ENCODE results near the gene RAB31.

The RAB31 gene

GRCh38 chr18:9758624-9759075 lies 50.5 kb downstream of the RAB31 start:
- H3K4me1 ChIP-seq (ENCODE audit: control insufficient read depth in 2 of 2, insufficient read depth in 1 of 2, low read depth in 1 of 2, low read length in 2 of 2), result peaks cover 9 to 21% of the 10 kb centered on the region in 2 donors
- H3K27me3 ChIP-seq (ENCODE audit: control insufficient read depth in 3 of 3, insufficient read depth in 3 of 3, low read depth in 1 of 3, low read length in 3 of 3), result no peaks in the 10 kb centered on the region
- no peaks in the 10 kb centered on the region for H3K36me3 ChIP-seq (replicated peaks in 1 of 2; ENCODE audit: control insufficient read depth in 2 of 2, insufficient read depth in 2 of 2, low read length in 2 of 2)
- no peak overlapping the region for H2BK15ac ChIP-seq (ENCODE audit: low read length)
- no peak overlapping the region for H2BK5ac ChIP-seq (ENCODE audit: low read length)
- DNase-seq (ENCODE audit: low spot score), result no peak
- peaks cover 0 to 16% of the 10 kb centered on the region in 2 donors for H3K9me3 ChIP-seq (replicated peaks in 1 of 2; ENCODE audit: control insufficient read depth in 2 of 2, insufficient read depth in 1 of 2, low read depth in 1 of 2, low read length in 2 of 2)
- no peak overlapping the region for H3K18ac ChIP-seq (ENCODE audit: low read length)
- H3K4me3 ChIP-seq (ENCODE audit: low read length in 2 of 2), result no peak overlapping the region
- no CpG with 5 or more reads among the region's 8 CpGs for WGBS, 2 donors (ENCODE audit: extremely low coverage in 2 of 2, insufficient read length in 2 of 2, insufficient replicate concordance in 1 of 2)
- no peak overlapping the region for H4K91ac ChIP-seq (ENCODE audit: low read depth, low read length, poor library complexity)
- H2AK5ac ChIP-seq (ENCODE audit: low read depth, low read length), result no peak overlapping the region
- H3K9ac ChIP-seq (ENCODE audit: low read depth, low read length, poor library complexity), result no peak overlapping the region
- no peak overlapping the region for H3K4ac ChIP-seq (ENCODE audit: low read length)
- no peak overlapping the region for H3K4me2 ChIP-seq (ENCODE audit: insufficient read depth, low read length, poor library complexity, severe bottlenecking)
- no peak overlapping the region for H3K27ac ChIP-seq (replicated peaks; ENCODE audit: low read length)
- no peak overlapping the region for H2BK12ac ChIP-seq (ENCODE audit: low read length)
- no peak overlapping the region for H3K23ac ChIP-seq (ENCODE audit: low read depth, low read length, poor library complexity)
- H2BK120ac ChIP-seq (ENCODE audit: low read depth, low read length), result no peak overlapping the region
- no peaks in the 10 kb centered on the region for H3K79me1 ChIP-seq (ENCODE audit: low read depth, low read length)
- H4K8ac ChIP-seq (ENCODE audit: low read depth, low read length), result no peak overlapping the region
- H3K14ac ChIP-seq (ENCODE audit: low read length), result no peak overlapping the region
- H2AFZ ChIP-seq (ENCODE audit: low read length), result no peak overlapping the region

DNA sequence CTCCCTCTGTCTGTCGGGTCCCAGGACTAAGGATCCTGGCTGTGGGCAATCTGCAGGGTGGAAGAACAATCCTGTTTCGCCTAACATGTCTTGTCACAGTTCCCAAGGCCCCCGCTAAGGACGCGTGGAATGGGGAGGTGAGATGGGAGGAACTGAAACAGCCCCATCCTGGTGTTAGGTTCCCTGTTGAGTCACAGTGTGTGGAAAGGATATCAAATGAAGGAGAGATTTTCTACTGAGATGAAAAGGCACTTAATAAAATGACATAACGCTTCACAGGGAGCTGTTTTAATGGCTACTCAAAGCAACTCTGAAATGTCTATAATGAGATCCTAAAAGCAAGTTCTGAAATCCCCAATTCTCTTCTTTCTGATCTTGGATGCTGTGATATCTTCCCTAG lies 52.5 kb downstream of the RAB31 start:
- Histone ChIP-seq H3K4me3 (ENCODE audit: low read length in 2 of 2) (no peak overlapping the region), H4K91ac (ENCODE audit: low read depth, low read length, poor library complexity) (no peak overlapping the region), H3K27ac (replicated peaks; ENCODE audit: low read length) (no peak overlapping the region), H2AK5ac (ENCODE audit: low read depth, low read length) (no peak overlapping the region), H3K14ac (ENCODE audit: low read length) (no peak overlapping the region), H2BK5ac (ENCODE audit: low read length) (no peak overlapping the region), H3K18ac (ENCODE audit: low read length) (no peak overlapping the region), H3K36me3 (replicated peaks in 1 of 2; ENCODE audit: control insufficient read depth in 2 of 2, insufficient read depth in 2 of 2, low read length in 2 of 2) (no peaks in the 10 kb centered on the region), H2BK120ac (ENCODE audit: low read depth, low read length) (no peak overlapping the region), H3K23ac (ENCODE audit: low read depth, low read length, poor library complexity) (no peak overlapping the region), H2BK12ac (ENCODE audit: low read length) (no peak overlapping the region), H3K79me1 (ENCODE audit: low read depth, low read length) (no peaks in the 10 kb centered on the region), H2AFZ (ENCODE audit: low read length) (no peak overlapping the region), H3K4ac (ENCODE audit: low read length) (no peak overlapping the region), H3K4me1 (ENCODE audit: control insufficient read depth in 2 of 2, insufficient read depth in 1 of 2, low read depth in 1 of 2, low read length in 2 of 2) (peaks cover 4 to 15% of the 10 kb centered on the region in 2 donors), H3K27me3 (ENCODE audit: control insufficient read depth in 3 of 3, insufficient read depth in 3 of 3, low read depth in 1 of 3, low read length in 3 of 3) (no peaks in the 10 kb centered on the region), H3K9me3 (replicated peaks in 1 of 2; ENCODE audit: control insufficient read depth in 2 of 2, insufficient read depth in 1 of 2, low read depth in 1 of 2, low read length in 2 of 2) (peaks cover 0 to 19% of the 10 kb centered on the region in 2 donors), H3K9ac (ENCODE audit: low read depth, low read length, poor library complexity) (no peak overlapping the region), H4K8ac (ENCODE audit: low read depth, low read length) (no peak overlapping the region), H2BK15ac (ENCODE audit: low read length) (no peak overlapping the region), H3K4me2 (ENCODE audit: insufficient read depth, low read length, poor library complexity, severe bottlenecking) (no peak overlapping the region)
- DNase-seq (ENCODE audit: low spot score), result no peak
- WGBS, 2 donors (ENCODE audit: extremely low coverage in 2 of 2, insufficient read length in 2 of 2, insufficient replicate concordance in 1 of 2), result no CpG with 5 or more reads among the region's 6 CpGs

DNA sequence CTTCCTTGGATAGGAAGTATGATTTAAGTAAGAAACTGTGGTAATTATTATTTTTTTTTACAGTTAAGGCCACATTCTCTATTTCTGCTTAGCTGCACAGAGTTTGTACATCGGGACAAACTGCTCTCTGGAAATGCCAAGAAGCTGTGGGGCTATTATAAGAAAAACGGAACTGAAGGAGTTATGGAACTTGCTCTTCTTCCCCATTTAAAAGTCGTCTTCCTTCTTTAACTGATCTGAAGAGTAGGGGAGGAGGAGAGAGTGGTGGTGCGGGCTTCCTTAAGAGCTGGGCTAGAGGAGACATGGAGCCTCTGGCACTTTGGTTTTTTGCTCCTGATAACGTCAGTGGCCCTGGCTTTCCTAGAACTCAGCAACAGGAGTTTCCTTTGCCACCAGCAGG lies 54.4 kb downstream of the RAB31 start:
- no CpG with 5 or more reads among the region's 5 CpGs for WGBS, 2 donors (ENCODE audit: extremely low coverage in 2 of 2, insufficient read length in 2 of 2, insufficient replicate concordance in 1 of 2)
- no peak for DNase-seq (ENCODE audit: low spot score)
- no peak overlapping the region for H2BK5ac ChIP-seq (ENCODE audit: low read length)

DNA sequence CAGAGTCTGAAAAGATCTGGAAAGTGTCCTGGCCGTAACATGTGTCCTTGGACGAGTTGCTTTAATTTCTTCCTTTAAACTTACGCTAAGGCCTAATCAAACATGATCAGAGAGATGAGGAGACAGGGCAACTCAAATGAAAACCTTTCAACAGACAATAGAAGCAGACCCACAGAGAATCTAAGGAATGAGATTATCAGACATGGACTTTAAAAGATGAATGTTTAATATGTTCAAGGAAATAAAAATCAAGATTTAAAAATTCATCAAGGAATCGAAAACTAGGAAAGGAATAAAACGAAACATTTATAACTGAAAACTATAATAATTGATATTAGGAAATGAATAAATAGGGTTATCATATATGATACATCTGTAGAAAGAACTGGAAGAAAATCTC lies 55.1 kb downstream of the RAB31 start:
- Histone ChIP-seq H3K9me3 (replicated peaks in 1 of 2; ENCODE audit: control insufficient read depth in 2 of 2, insufficient read depth in 1 of 2, low read depth in 1 of 2, low read length in 2 of 2) (peaks cover 0 to 19% of the 10 kb centered on the region in 2 donors), H3K9ac (ENCODE audit: low read depth, low read length, poor library complexity) (no peak overlapping the region), H3K23ac (ENCODE audit: low read depth, low read length, poor library complexity) (no peak overlapping the region), H3K27ac (replicated peaks; ENCODE audit: low read length) (no peak overlapping the region), H3K36me3 (replicated peaks in 1 of 2; ENCODE audit: control insufficient read depth in 2 of 2, insufficient read depth in 2 of 2, low read length in 2 of 2) (no peaks in the 10 kb centered on the region), H2BK5ac (ENCODE audit: low read length) (no peak overlapping the region), H3K18ac (ENCODE audit: low read length) (no peak overlapping the region), H3K79me1 (ENCODE audit: low read depth, low read length) (no peaks in the 10 kb centered on the region), H3K4me3 (ENCODE audit: low read length in 2 of 2) (no peak overlapping the region), H3K14ac (ENCODE audit: low read length) (no peak overlapping the region), H3K4me2 (ENCODE audit: insufficient read depth, low read length, poor library complexity, severe bottlenecking) (no peak overlapping the region), H2AK5ac (ENCODE audit: low read depth, low read length) (no peak overlapping the region), H3K4me1 (ENCODE audit: control insufficient read depth in 2 of 2, insufficient read depth in 1 of 2, low read depth in 1 of 2, low read length in 2 of 2) (peaks cover 2 to 6% of the 10 kb centered on the region in 2 donors), H3K27me3 (ENCODE audit: control insufficient read depth in 3 of 3, insufficient read depth in 3 of 3, low read depth in 1 of 3, low read length in 3 of 3) (no peaks in the 10 kb centered on the region), H4K91ac (ENCODE audit: low read depth, low read length, poor library complexity) (no peak overlapping the region), H4K8ac (ENCODE audit: low read depth, low read length) (no peak overlapping the region), H2AFZ (ENCODE audit: low read length) (no peak overlapping the region), H3K4ac (ENCODE audit: low read length) (no peak overlapping the region), H2BK15ac (ENCODE audit: low read length) (no peak overlapping the region), H2BK120ac (ENCODE audit: low read depth, low read length) (no peak overlapping the region), H2BK12ac (ENCODE audit: low read length) (no peak overlapping the region)
- no CpG with 5 or more reads among the region's 5 CpGs for WGBS, 2 donors (ENCODE audit: extremely low coverage in 2 of 2, insufficient read length in 2 of 2, insufficient replicate concordance in 1 of 2)
- no peak for DNase-seq (ENCODE audit: low spot score)

More for the DNA sequence above, 54.4 kb downstream of the RAB31 start:
- Histone ChIP-seq H2AFZ (ENCODE audit: low read length) (no peak overlapping the region), H3K4me3 (ENCODE audit: low read length in 2 of 2) (no peak overlapping the region), H3K9me3 (replicated peaks in 1 of 2; ENCODE audit: control insufficient read depth in 2 of 2, insufficient read depth in 1 of 2, low read depth in 1 of 2, low read length in 2 of 2) (peaks cover 0 to 19% of the 10 kb centered on the region in 2 donors), H3K79me1 (ENCODE audit: low read depth, low read length) (no peaks in the 10 kb centered on the region), H3K4me2 (ENCODE audit: insufficient read depth, low read length, poor library complexity, severe bottlenecking) (no peak overlapping the region), H3K9ac (ENCODE audit: low read depth, low read length, poor library complexity) (no peak overlapping the region), H3K27ac (replicated peaks; ENCODE audit: low read length) (no peak overlapping the region), H2BK120ac (ENCODE audit: low read depth, low read length) (no peak overlapping the region), H4K8ac (ENCODE audit: low read depth, low read length) (no peak overlapping the region), H2BK15ac (ENCODE audit: low read length) (no peak overlapping the region), H3K27me3 (ENCODE audit: control insufficient read depth in 3 of 3, insufficient read depth in 3 of 3, low read depth in 1 of 3, low read length in 3 of 3) (no peaks in the 10 kb centered on the region), H3K4me1 (ENCODE audit: control insufficient read depth in 2 of 2, insufficient read depth in 1 of 2, low read depth in 1 of 2, low read length in 2 of 2) (peaks cover 2 to 9% of the 10 kb centered on the region in 2 donors), H2AK5ac (ENCODE audit: low read depth, low read length) (no peak overlapping the region), H3K36me3 (replicated peaks in 1 of 2; ENCODE audit: control insufficient read depth in 2 of 2, insufficient read depth in 2 of 2, low read length in 2 of 2) (no peaks in the 10 kb centered on the region), H3K18ac (ENCODE audit: low read length) (no peak overlapping the region), H3K4ac (ENCODE audit: low read length) (no peak overlapping the region), H4K91ac (ENCODE audit: low read depth, low read length, poor library complexity) (no peak overlapping the region), H2BK12ac (ENCODE audit: low read length) (no peak overlapping the region), H3K14ac (ENCODE audit: low read length) (no peak overlapping the region), H3K23ac (ENCODE audit: low read depth, low read length, poor library complexity) (no peak overlapping the region)
